ENCODE data around the gene BOC.
A peak's percentile ranks its signal among the peaks of the same experiment; 100 is the strongest.

The BOC gene

DNA sequence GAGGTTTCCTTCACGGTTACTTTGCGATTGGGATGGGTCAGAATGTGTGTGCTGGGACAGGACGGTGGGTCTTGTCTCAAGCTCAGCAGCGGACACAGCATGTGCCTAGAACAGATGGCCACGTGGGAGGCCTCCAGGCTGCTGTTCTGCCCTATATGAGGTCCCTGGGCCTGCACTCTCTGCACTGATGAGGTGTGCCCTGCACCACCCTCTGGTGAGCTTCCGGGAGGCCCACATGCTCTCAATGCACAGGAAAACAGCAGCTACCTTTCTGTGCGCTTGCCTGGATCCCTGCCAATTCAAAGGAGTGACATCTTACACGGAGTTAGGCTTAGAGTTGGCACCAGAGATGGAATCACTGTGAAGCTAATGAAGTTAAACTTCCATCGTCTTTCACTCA is 59.8 kb downstream of the BOC start:
- DNase-seq, result peak; percentile 84

DNA sequence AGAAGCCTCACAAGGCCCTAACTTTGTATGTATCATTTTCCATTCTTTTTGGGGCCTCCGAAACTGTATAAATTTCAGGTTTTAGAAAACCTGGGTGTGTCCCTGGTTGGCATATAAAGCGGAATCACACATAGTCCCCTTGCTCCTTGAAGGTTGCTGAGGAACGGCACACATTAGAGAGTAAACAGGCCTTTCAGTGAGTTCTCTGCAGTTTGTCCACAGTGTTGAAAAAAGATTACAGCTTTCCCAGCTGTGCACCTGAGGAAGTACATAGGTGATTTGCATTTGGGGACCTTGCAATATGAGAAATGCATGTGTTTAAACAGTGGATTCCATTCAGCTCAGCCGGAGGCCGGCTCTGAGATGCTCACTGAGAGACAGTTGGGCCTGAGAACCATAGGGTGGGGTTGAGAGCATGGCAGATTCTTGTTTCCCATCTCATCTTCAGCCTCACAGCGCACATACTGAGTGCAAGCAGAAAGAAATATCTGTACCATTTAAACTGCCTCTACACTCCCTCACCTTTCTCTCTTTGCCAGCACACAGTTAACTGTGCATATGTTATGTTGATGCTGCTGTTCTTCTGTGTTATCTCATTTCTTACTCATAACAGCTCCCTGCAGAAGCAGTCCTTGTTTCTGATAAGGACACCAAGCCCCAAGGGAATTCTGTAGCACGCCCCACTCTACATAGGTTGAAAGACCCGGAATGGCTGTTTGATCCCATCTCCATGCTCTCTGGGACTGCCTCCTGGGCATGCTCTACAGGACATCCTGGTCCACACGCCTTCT is 60.4 kb downstream of the BOC start:
- DNase-seq, result peak; percentile 57

DNA sequence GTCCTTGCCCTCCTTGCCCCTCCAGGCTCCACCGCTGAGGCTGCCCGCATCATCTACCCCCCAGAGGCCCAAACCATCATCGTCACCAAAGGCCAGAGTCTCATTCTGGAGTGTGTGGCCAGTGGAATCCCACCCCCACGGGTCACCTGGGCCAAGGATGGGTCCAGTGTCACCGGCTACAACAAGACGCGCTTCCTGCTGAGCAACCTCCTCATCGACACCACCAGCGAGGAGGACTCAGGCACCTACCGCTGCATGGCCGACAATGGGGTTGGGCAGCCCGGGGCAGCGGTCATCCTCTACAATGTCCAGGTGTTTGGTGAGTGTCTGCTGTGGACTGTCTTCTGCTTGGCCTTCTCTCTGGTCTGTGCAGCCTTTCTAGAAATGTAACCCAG is 61.0 kb downstream of the BOC start:
- DNase-seq, result no peak

DNA sequence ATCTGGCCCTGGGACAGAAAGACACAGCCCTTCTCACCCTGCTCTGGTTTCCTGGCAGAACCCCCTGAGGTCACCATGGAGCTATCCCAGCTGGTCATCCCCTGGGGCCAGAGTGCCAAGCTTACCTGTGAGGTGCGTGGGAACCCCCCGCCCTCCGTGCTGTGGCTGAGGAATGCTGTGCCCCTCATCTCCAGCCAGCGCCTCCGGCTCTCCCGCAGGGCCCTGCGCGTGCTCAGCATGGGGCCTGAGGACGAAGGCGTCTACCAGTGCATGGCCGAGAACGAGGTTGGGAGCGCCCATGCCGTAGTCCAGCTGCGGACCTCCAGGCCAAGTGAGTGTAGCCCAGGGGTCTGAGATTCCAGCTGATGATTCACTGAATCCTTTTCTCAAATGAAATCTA is 61.7 kb downstream of the BOC start:
- DNase-seq, result no peak

DNA sequence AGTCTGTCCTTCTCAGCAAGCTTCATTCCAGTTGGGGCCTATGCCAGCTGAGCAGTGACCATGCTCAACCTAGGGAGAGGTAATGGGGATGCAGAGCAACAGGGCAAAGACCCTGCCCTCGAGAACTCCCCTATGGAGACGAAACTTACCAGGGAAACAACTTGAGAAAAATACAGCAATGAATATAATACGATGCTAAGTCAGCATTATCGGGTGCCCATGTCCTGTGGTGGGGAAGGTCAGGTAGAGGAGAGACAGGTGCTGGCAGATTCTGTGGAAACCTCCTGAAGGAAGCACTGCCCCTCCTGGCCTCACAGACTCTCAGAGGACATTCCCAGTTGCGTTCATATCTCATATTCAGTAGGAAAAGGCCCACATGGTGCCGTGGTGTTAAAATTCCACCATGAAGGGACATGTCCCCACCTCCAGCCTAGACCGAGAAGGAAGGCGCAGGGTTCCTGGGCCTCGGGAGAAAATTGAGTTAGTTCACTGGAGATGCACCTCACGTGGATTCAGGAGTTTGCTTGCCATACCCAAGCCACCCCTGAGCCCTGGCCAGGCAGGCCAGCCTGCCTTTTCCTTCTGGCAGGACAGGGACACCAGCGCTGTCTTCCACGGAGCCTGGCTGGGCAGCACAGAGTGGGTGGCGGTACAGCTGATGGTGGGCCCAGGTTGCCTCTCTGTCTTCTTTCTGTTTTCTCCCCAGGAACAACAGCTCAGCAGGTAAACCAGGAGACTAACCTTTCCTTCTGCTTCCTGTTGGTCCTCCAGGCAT is 62.4 kb downstream of the BOC start:
- no peak for DNase-seq

DNA sequence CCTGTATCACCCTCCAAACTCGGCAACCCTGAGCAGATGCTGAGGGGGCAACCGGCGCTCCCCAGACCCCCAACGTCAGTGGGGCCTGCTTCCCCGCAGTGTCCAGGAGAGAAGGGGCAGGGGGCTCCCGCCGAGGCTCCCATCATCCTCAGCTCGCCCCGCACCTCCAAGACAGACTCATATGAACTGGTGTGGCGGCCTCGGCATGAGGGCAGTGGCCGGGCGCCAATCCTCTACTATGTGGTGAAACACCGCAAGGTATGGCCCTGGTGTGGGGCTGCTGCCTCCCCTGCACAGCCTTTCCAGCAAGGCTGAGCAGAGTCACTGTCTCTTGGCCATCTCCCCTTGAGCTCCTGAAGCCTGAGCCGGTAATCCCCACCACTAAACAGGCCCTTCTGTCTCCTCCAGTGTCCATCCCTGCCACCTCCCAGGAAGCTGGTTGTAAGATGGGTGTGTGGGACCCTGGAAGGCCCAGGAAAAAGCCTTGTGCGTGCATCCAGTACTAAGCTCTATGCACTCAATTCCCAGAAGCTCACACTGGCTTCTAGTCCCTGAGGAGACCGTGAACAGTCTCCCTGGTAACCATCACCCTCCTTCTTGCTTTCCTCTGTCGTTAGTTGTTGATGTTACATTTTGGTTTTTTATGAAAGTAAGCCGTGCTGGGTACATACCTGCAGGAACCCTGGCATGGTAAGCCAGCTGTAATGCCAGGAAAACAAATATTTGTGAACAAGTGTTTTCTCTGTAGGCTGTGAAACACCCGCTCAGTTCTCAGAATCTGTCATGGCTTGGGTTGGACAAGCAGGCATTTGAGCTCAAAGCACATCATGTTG is 63.3 kb downstream of the BOC start:
- peak; percentile 15 for DNase-seq

DNA sequence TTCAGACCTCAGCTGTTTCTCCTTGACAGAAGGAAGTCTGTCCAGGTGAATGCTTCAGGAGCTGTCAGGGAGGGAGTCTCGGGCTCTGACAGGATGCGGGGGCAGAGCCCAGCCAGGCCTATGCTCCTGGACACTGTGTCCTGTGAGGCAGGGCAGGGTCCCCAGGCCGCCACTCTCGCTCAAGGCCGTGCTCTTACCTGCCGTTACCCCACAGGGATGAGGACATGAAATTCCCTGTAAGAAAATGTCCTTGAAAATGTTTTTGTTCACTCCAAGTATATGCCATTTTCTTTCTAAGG is 63.9 kb downstream of the BOC start:
- DNase-seq, result no peak

DNA sequence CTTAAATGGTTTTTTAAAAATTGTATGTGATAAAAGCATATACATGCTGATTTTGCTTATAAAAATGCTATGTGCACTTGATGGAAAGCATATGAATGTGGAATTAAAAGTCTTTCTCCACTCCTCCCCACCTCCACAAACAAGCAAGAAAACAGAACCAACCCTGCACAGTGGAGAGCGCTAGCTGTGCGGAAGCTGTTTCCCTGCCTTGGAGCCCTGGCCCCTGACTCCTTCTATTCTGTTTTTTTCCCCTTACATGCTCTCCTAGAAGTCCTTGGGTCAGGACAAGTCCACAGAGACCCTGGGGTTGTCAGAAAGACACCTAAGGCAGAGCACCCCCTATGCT is 64.2 kb downstream of the BOC start:
- no peak for DNase-seq

DNA sequence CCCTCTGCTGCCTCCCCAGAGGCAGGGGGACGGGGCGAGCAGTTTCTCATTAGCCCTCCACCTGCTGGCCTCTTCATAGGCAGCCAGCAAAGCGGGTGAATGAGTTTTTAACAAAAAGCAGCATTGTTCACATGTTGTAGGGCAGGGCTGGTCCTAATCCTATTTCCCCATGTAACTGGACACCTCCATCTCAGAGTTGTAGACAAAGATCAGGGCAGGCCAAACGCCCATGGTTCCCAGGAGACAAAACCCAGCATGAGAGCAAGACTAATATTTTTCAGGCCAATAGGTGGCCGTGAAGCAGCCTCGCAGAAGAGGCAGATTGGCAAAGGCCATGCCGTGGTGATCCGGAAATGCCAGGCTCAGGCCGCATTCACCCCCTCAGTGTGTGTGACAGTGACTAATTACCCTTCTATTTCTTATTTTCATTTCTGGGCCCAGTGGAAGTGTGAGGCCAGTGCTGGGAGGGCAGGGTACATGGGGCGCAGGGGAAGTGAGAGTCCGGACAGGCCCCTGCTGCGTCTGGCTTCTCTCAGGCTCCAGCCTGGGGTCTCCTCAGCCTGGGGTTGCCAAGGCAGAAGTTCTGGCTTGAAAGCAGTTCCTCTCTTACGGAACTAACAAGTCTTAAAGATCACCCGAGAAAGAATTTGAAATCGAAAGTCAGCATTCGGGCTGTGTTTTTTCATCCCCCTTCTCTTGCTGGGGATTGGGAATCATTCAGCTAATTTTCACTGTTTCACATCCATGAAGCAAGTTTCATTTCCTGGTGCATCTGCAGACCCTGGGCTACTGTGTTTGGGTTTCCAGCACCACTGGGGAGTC is 64.8 kb downstream of the BOC start:
- peak; percentile 91 for DNase-seq

DNA sequence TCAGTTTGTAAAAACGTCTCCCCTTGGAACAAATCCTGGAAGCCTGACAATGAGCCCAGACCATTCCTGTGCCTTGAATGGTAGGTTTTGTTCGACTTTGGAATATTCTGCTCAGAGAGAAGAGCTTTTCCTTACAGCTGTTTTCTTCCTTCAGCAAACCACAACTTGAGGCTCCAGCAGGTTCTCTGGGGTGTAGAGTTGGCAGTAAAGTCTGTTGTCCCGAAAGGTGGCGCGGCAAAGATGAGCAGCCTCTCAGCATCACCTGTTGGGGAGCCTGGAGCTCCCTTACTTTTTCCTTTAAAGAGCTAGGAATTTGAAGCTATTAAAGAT is 65.4 kb downstream of the BOC start:
- no peak for DNase-seq

DNA sequence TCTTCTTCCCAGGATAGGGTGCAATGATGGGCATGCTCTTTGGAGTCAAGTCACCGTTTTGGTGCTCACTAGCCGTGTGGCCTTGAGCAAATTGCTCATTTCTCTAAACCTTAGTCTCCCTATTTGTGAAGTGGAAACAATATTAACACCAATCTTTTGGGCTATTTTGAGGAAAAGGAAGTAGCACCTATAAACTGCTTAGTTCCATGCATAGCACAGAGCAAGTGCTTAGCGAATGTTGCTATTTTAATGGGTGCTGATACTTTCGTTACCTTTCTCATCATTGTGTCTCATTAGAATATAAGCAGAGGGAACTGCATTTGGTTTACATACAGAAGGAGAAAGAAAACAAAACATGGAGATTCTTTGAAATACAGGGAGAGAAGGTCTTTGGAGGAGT is 66.1 kb downstream of the BOC start:
- DNase-seq, result no peak

DNA sequence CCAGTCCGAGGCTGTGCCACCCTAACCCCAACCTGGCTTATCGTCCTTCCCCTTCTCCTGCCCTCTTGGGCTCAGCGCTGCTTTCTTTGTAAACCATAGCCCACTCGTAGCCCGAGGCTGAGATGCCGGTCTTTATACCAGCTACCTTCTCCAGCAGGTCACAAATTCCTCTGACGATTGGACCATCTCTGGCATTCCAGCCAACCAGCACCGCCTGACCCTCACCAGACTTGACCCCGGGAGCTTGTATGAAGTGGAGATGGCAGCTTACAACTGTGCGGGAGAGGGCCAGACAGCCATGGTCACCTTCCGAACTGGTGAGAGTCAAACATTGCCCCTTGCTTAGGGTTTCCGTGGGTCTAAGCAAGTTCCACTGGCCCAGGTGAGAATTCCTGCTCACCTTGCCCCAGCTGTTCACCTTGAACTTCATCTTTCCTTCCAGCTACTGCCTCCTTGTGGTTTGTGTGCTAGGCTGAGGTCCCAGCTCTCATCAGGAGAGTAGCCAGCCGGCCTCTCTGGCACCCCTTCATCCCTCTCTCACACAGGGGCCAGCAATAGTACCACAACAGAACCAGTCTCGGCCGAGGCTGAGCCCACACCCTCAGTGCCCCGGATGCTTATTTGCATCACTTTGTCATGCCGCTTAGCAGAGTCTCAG is 66.7 kb downstream of the BOC start:
- DNase-seq, result no peak

DNA sequence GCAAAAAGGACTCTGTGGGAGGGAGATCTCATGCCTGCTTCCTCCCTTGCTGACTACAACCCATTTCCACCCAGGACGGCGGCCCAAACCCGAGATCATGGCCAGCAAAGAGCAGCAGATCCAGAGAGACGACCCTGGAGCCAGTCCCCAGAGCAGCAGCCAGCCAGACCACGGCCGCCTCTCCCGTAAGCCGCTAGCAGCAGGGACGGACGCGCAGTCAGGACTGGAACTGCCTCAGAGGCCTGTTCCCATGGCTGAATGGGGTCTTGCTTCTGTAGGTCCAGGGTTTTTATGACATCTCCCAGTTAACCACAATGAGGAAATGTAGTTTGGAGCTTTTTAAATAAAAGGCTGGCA is 67.2 kb downstream of the BOC start:
- no peak for DNase-seq

DNA sequence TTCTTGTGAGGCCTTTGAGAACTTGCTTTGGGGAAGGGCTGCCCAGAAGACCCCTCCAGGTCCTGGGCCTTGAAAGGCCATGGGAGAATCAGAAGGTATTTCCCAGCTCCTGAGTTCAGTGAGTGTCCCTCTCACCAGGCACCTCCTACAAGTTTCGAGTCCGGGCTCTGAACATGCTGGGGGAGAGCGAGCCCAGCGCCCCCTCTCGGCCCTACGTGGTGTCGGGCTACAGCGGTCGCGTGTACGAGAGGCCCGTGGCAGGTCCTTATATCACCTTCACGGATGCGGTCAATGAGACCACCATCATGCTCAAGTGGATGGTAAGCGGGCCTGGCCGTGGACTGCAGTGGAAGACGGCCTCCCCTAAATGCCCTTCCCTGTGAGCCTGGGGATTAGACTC is 68.3 kb downstream of the BOC start:
- no peak for DNase-seq

DNA sequence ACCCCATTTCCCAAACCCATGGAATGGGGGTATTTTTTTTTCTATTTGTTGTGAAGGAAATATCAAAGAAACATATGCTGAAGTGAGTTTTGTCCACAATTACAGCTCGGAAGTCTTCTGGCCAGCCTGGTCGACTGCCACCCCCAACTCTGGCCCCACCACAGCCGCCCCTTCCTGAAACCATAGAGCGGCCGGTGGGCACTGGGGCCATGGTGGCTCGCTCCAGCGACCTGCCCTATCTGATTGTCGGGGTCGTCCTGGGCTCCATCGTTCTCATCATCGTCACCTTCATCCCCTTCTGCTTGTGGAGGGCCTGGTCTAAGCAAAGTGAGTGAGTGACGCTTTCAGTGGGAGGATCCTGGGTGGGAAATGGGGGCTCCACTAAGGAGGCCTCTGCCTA is 71.9 kb downstream of the BOC start:
- DNase-seq, result no peak

DNA sequence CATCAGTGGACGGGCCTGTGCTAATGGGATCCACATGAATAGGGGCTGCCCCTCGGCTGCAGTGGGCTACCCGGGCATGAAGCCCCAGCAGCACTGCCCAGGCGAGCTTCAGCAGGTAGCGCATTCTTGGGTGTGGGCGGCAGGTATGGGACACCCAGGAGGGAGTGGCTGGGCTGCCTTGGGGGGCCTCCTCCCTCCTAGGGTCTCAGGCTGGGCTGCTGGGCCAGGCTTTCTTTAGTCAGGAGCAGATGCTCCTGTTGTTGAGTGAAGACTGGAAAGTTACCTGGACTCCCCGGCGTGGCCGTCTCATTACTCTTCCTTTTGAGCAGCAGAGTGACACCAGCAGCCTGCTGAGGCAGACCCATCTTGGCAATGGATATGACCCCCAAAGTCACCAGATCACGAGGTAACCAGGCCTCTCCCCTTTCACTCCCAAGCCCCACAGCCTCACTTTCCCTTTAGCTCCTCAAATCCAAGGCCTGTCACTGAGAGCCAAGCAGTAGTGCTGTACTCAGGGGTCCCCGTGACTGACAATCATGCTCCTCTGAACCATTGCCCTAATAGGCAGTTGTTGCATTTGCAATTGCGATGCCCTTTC is 73.2 kb downstream of the BOC start:
- no peak for DNase-seq

DNA sequence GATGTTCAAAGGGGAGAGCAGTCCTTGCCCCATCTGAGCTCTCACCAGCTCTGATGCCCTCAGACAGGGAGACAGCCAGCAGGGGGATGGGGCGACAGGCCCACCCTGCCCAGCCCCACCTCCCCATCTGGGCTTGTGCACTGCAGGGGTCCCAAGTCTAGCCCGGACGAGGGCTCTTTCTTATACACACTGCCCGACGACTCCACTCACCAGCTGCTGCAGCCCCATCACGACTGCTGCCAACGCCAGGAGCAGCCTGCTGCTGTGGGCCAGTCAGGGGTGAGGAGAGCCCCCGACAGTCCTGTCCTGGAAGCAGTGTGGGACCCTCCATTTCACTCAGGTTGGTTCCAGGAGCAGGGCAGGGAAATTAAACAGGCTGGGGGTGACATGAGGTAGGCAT is 73.9 kb downstream of the BOC start:
- DNase-seq, result no peak

DNA sequence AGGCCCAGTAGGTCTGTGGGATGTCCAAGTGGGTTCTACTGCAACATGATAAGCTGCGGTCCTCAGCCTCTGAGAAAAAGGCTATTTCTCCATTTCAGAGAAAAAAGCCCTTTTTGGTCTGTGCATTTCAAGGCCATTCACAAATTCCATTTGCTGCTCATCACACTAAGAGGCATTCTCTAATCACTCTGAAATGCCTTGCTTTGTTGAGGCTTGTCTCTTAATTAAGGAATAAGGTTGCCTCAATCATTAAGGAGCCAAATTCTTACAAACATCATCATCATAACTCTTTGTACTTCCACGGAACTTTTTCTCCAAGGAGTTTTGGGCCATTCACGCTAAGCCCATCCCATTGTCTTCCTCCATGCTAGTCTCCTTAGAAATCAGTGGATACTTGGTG is 74.4 kb downstream of the BOC start:
- DNase-seq, result no peak

DNA sequence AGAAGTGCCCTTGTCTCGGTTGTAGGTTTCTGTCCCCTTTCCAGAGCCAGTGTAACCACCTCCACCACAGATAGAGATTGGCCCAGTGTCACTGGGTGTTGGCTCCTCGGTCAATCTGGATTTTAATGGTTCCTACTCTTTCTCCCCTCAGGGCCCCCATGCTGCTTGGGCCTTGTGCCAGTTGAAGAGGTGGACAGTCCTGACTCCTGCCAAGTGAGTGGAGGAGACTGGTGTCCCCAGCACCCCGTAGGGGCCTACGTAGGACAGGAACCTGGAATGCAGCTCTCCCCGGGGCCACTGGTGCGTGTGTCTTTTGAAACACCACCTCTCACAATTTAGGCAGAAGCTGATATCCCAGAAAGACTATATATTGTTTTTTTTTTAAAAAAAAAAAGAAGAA is 75.2 kb downstream of the BOC start:
- DNase-seq, result no peak

DNA sequence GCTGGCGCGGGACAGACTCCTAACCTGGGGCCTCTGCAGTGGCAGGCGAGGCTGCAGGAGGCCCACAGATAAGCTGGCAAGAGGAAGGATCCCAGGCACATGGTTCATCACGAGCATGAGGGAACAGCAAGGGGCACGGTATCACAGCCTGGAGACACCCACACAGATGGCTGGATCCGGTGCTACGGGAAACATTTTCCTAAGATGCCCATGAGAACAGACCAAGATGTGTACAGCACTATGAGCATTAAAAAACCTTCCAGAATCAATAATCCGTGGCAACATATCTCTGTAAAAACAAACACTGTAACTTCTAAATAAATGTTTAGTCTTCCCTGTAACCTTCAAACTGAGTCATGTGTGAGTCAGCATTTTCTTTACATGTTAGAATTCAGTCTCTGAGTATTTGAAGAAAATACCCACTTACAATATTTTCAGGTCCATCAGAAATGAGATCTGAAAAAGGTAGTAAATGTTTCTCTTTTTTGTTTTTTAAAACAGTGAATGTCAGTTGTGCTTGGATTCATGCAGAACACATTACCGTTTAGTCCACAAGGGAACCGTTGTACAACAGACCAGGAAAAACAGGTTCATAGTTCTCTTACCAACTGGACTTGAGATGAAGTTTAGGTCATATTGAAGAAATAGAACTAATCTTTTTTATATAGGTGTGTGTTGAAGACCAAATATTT is 75.9 kb downstream of the BOC start:
- DNase-seq, result no peak

DNA sequence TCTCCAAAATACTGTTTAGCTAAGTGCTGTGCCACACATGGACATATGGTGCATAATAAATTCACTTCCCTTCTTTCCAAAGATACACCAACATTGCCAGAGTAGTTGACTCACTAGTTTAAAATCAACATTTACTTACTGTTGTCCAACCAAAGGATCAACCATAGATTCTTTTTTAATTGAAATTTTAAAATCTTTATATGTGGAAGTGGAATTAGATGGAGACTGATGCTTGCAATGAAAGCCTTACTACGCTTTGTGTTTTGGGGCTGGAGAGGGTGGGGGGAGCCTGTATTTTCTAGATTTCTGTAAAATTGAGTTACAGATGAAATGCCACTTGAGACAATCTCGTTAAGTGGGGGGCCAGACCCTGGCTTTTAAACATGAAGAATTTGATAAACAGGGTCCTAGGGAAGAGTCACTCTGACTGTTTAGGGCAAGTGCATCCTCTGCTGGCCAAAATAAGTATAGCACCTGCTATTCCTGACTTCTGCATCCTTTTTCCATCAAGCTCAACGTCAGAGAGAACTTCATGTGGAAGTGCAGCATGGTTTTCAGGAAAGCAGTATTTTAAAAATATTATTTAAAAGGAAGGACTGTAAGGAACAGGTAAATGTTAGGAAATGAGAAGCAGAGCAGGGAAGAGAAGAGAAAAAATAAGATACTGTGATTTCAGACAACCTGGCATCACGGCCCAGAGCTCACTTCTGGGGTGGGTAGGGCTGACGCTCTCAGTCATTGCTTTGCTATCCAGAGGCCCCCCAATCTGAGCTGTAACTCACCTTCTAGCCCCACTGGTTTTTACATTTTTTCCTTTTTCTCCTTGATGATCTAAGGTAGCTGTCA is 76.7 kb downstream of the BOC start:
- DNase-seq, result peak; percentile 48
